Islet precursor cell (in vitro differentiated cells): ENCODE measurements around the gene RING1.

Experiments used
- DNase-seq: peaks from one replicate; pipeline ENCODE4 v3.0.0-alpha.2; 2018

The RING1 gene

GRCh38 chr6:33249732-33250630 is 41.7 kb downstream of the RING1 start:
- peak; percentile 67 for DNase-seq

- no peak for DNase-seq
These were observed 42.4 kb downstream of the RING1 start for GRCh38 chr6:33250731-33251130.

GRCh38 chr6:33251395-33252012 is 43.2 kb downstream of the RING1 start:
- no peak for DNase-seq

- DNase-seq: no peak
These were observed 44.5 kb downstream of the RING1 start for GRCh38 chr6:33252759-33253158.

GRCh38 chr6:33254591-33254990 is 46.3 kb downstream of the RING1 start:
- DNase-seq: no peak

GRCh38 chr6:33259032-33259431 is 50.7 kb downstream of the RING1 start:
- no peak for DNase-seq
